DOHH2 (cell line): ENCODE measurements around the gene VAT1.

ENCODE experiments used
- CTCF ChIP-seq: fragments of 200-600 bp; sonication (generic); IDR thresholded peaks from one replicate; pipeline ENCODE4 v1.5.1; 2014; ENCODE audit warnings: antibody characterized with exemption, mild to moderate bottlenecking, low read depth, low read length; ENCODE audit not compliant: poor library complexity, severe bottlenecking
- EZH2phosphoT487 ChIP-seq: fragments of 200-600 bp; sonication (generic); IDR thresholded peaks from 2 replicates; pipeline ENCODE4 v1.6.1; 2017; ENCODE audit warnings: borderline replicate concordance, mild to moderate bottlenecking, antibody characterized with exemption, low read length, moderate library complexity, mixed read lengths

GRCh38 chr17:43003542-43004172 lies 18.5 kb downstream of the VAT1 start:
- TF ChIP-seq CTCF (no peak), EZH2phosphoT487 (no peak)
